ENCODE measurements around the gene ADGB.

ADGB gene

GRCh38 chr6:146855889-146856288 is 257.1 kb downstream of the ADGB start:
- DNase-seq (ENCODE audit: low read depth) = no peak
- H3K4me3 ChIP-seq (ENCODE audit: low read depth, low read length) = no peak overlapping the region
- TF ChIP-seq CTCF (IDR thresholded peaks at IDR 0.05; ENCODE audit: control insufficient read depth, extremely low read depth, insufficient read depth) = no peak

- H3K4me3 ChIP-seq (ENCODE audit: low read depth, low read length) = no peak overlapping the region
- DNase-seq (ENCODE audit: low read depth) = no peak
- TF ChIP-seq CTCF (IDR thresholded peaks at IDR 0.05; ENCODE audit: control insufficient read depth, extremely low read depth, insufficient read depth) = no peak
Measured at GRCh38 chr6:146856296-146856695, 257.5 kb downstream of the ADGB start.

DNA sequence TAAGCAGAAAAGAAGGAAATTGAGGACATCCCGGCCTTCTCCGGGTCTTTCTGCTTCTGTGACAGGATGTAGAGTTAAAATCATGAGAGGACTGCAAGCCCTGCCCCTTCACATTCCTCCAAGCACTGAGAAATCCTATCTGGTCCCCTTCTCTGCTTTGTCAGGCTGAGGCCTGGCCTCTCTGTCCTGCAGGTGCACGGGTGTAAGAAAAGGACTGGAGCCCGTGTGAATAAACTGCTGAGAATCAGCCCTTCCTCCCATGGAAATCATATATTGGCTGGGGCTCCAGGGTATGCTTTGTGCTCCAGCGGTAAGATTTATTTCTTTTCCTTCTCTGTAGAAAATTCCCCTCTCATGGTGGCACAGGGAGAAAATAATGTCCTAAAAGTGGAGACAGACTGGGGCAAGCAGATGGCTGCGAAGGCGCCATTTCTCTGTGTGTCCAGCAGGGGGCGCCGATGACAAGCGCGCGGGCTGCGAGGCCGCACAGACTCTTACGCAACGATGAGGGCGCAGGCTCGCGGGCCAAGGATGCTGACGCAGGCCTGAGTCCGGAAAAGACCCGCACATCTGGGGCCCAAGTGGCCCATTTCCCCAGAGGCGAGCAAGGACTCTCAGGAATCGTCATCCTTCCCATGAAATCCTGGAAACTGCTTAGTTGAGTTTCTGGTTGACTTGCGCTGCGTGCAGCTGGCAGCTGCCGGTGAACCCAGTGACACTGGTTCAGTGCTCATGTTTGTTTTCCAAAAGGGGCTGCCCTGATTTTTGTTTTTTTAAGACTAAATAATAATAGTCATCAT is 258.6 kb downstream of the ADGB start:
- no peak for DNase-seq (ENCODE audit: low read depth)
- H3K4me3 ChIP-seq (ENCODE audit: low read depth, low read length) = no peak overlapping the region
- peak; percentile 99 for TF ChIP-seq CTCF (IDR thresholded peaks at IDR 0.05; ENCODE audit: control insufficient read depth, extremely low read depth, insufficient read depth)

DNA sequence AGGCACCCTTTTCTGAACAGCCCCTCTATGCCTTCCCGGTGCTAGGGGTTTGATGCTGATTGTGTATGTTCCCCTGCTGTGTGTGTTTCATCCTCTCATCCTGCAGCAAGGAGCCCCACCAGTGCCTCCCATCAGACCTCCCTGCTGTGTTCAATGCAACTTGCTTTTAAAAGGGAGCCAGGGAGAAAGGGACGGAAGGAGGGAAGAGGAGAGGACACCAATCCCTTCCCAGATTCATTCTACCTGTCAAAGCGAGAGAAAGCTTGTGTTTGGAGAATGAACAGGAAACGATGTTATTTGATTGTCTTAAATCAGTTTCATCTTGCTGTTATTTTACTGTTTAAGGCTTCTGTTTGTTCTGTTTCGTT is 259.2 kb downstream of the ADGB start:
- TF ChIP-seq CTCF (IDR thresholded peaks at IDR 0.05; ENCODE audit: control insufficient read depth, extremely low read depth, insufficient read depth) = no peak
- H3K4me3 ChIP-seq (ENCODE audit: low read depth, low read length) = no peak overlapping the region
- no peak for DNase-seq (ENCODE audit: low read depth)

DNA sequence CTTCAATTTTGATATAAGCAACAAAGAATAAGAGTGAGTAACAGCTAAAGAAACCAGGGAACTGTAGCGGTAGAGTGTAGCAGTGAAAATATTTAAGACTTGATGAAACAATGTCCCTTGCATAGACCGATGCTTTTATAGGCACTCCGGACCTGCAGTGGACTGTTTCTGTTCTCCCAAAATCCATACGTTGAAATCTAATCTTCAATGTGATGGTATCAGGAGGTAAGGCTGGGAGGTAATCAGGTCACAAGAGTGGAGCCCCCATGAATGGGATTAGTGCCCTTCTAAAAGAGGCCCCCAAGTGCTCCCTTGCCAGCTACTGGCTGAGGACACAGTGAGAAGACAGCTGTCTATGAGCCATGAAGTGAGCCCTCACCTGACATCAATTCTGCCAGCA is 260.4 kb downstream of the ADGB start:
- DNase-seq (ENCODE audit: low read depth) = no peak
- TF ChIP-seq CTCF (IDR thresholded peaks at IDR 0.05; ENCODE audit: control insufficient read depth, extremely low read depth, insufficient read depth) = no peak
- H3K4me3 ChIP-seq (ENCODE audit: low read depth, low read length) = no peak overlapping the region

DNA sequence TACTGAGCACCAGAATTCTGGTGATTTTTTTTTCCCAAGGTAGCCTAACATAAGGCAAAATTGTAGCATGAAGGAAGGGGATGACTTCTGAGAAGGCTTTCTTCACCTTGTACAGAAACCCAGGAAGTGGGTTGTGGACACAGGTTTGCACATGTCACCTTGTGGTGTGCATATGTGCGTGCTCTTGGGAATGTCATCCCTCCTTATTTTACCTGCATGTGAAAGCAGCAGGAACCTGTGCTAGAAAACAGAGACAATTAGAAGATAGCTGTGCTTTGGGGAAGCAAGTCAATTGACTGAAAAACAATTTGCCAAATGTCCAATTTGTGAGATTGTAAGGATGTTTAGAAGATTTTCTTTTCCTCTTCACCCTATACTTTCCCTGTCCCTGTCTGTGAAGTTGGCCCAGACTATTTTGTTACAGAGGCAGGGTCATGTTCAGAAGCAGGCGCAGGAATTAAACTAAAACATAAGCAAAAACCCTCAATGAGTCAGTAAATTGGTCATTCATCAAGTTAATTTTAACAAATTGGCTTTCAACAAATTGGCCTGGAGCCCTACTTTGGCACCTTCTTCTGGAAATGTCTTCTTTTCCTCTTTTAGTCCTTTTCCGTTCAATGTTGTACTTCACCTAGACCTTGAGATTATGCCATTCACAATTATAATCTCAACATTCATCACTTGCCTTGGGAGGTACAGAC is 261.2 kb downstream of the ADGB start:
- TF ChIP-seq CTCF (IDR thresholded peaks at IDR 0.05; ENCODE audit: control insufficient read depth, extremely low read depth, insufficient read depth) = no peak

More for the DNA sequence above, 261.2 kb downstream of the ADGB start:
- DNase-seq (ENCODE audit: low read depth) = no peak
- H3K4me3 ChIP-seq (ENCODE audit: low read depth, low read length) = no peak overlapping the region
